GM12878 (cell line): ENCODE results near the gene PRSS27. TPM values are rescaled to one million over a fixed set of nuclear protein-coding genes. Genes with fewer than 3 reads are reported as not detected.

Source experiments
- ATF2 ChIP-seq: IDR thresholded peaks from 2 replicates; pipeline ENCODE4 v1.6.1; 2012; ENCODE audit warnings: low read length, inconsistent platforms
- BRCA1 ChIP-seq: IDR thresholded peaks from 2 replicates; pipeline ENCODE4 v1.6.1; 2011; ENCODE audit warnings: low read depth, low read length, improper control_type of control experiment
- EGR1 ChIP-seq, 2 experiments: IDR thresholded peaks; 1 replicate in 1 of 2; 2 replicates in 1 of 2; pipeline ENCODE4 v1.6.1; 2011 to 2012; ENCODE audit warnings: low read depth in 2 of 2, low read length in 2 of 2, borderline replicate concordance in 1 of 2, mild to moderate bottlenecking in 1 of 2, moderate library complexity in 1 of 2
- FOS ChIP-seq: IDR thresholded peaks from 3 replicates; pipeline ENCODE4 v1.6.1; 2011; ENCODE audit warnings: borderline replicate concordance; ENCODE audit not compliant: insufficient read length; ENCODE audit errors: extremely low read depth
- FOXK2 ChIP-seq: fragments of 450-650 bp; IDR thresholded peaks from 2 replicates; pipeline ENCODE4 v1.6.1; 2017; ENCODE audit warnings: mild to moderate bottlenecking, moderate library complexity
- GABPA ChIP-seq: IDR thresholded peaks from 2 replicates; pipeline ENCODE4 v1.6.1; 2014; ENCODE audit warnings: antibody characterized with exemption, low read depth, mild to moderate bottlenecking, inconsistent platforms
- HDAC2 ChIP-seq: fragments of 200-600 bp; sonication (generic); IDR thresholded peaks from 2 replicates; pipeline ENCODE4 v1.6.1; 2017
- HDAC6 ChIP-seq: fragments of 200-600 bp; sonication (generic); IDR thresholded peaks from one replicate; pipeline ENCODE4 v1.8.0; 2017; ENCODE audit warnings: antibody characterized with exemption; ENCODE audit not compliant: unreplicated experiment
- HSF1 ChIP-seq: fragments of 150-350 bp; IDR thresholded peaks from 2 replicates; pipeline ENCODE4 v1.6.1; 2014; ENCODE audit warnings: mild to moderate bottlenecking, low read depth, low read length
- IKZF2 ChIP-seq, 2 experiments: fragments of 450-650 bp; IDR thresholded peaks; 2 replicates each; pipeline ENCODE4 v1.6.1; 2017; ENCODE audit warnings: mild to moderate bottlenecking in 2 of 2, moderate library complexity in 2 of 2
- KLF5 ChIP-seq: fragments of 450-650 bp; IDR thresholded peaks from 2 replicates; pipeline ENCODE4 v1.6.1; 2014; ENCODE audit warnings: mild to moderate bottlenecking; ENCODE audit not compliant: partially characterized antibody
- LARP7 ChIP-seq: fragments of 450-650 bp; IDR thresholded peaks from 2 replicates; pipeline ENCODE4 v1.6.1; 2017; ENCODE audit warnings: mild to moderate bottlenecking
- MYC ChIP-seq: IDR thresholded peaks from 2 replicates; pipeline ENCODE4 v1.6.1; 2011; ENCODE audit warnings: mild to moderate bottlenecking, low read length, moderate library complexity, inconsistent platforms; ENCODE audit not compliant: insufficient read depth, insufficient replicate concordance, insufficient read length, severe bottlenecking
- PAX8 ChIP-seq: fragments of 450-650 bp; IDR thresholded peaks from 2 replicates; pipeline ENCODE4 v1.6.1; 2017; ENCODE audit warnings: mild to moderate bottlenecking, moderate library complexity
- PML ChIP-seq: IDR thresholded peaks from 2 replicates; pipeline ENCODE4 v1.6.1; 2012; ENCODE audit warnings: low read length, inconsistent platforms
- RBBP5 ChIP-seq: fragments of 200-600 bp; sonication (generic); conservative IDR thresholded peaks from 2 replicates; pipeline ENCODE4 v1.6.1; 2016
- SPI1 ChIP-seq: IDR thresholded peaks from 2 replicates; pipeline ENCODE4 v1.6.1; 2011; ENCODE audit warnings: low read depth, mild to moderate bottlenecking, low read length, moderate library complexity, borderline replicate concordance; ENCODE audit not compliant: insufficient read depth
- STAT1 ChIP-seq: fragments of 450-650 bp; conservative IDR thresholded peaks from 2 replicates; pipeline ENCODE4 v1.6.1; 2014; ENCODE audit warnings: antibody characterized with exemption, mild to moderate bottlenecking
- STAT3 ChIP-seq: IDR thresholded peaks from 2 replicates; pipeline ENCODE4 v1.6.1; 2011; ENCODE audit warnings: low read depth, low read length, improper control_type of control experiment
- SUPT20H ChIP-seq: IDR thresholded peaks from 2 replicates; pipeline ENCODE4 v1.6.1; 2011; ENCODE audit warnings: low read depth, mild to moderate bottlenecking, low read length, moderate library complexity, borderline replicate concordance; ENCODE audit not compliant: control insufficient read depth
- TAF1 ChIP-seq: IDR thresholded peaks from 2 replicates; pipeline ENCODE4 v1.6.1; 2011; ENCODE audit warnings: mild to moderate bottlenecking, low read depth, low read length, borderline replicate concordance
- YY1 ChIP-seq: IDR thresholded peaks from 2 replicates; pipeline ENCODE4 v1.6.1; 2011; ENCODE audit warnings: low read depth, mild to moderate bottlenecking, low read length
- ZNF622 ChIP-seq: fragments of 450-650 bp; IDR thresholded peaks from 2 replicates; pipeline ENCODE4 v1.6.1; 2017; ENCODE audit warnings: mild to moderate bottlenecking, inconsistent platforms
- ZZZ3 ChIP-seq: IDR thresholded peaks from 2 replicates; pipeline ENCODE4 v1.6.1; 2011; ENCODE audit warnings: low read depth; ENCODE audit not compliant: control insufficient read depth, insufficient read length
- polyA plus RNA-seq, 11 experiments: library from polyadenylated mRNA; depleted of rRNA in 4 of 11; unstranded in 6 of 11; stranded (reverse) in 5 of 11; fragments of >200 nt; fragmentation: Nextera tagmentation in 4 of 11; fragmentation: Illumina TruSeq in 1 of 11; extraction: Ambion mirVana in 4 of 11; extraction: Trizol in 1 of 11; gene quantifications; 1 replicate in 1 of 11; 2 replicates in 10 of 11; pipeline versions ENCODE4 v1.2.1 to v1.2.3, GENCODE V29; 2011 to 2016; ENCODE audit warnings: inconsistent platforms in 2 of 11, missing spikeins in 2 of 11, low read depth in 1 of 11
- total RNA-seq, 4 experiments: library from RNA; depleted of rRNA in 3 of 4; stranded (reverse); fragments of >200 nt in 3 of 4; fragmentation: Illumina TruSeq in 1 of 4; extraction: Trizol in 1 of 4; gene quantifications; 2 replicates each; pipeline versions ENCODE4 v1.2.1 to v1.2.3, GENCODE V29; 2013 to 2021
- TF ChIP-seq, protein P1 (sequence below): fragments of 450-650 bp; IDR thresholded peaks from 2 replicates; pipeline ENCODE4 v1.6.1; 2016; ENCODE audit warnings: mild to moderate bottlenecking, moderate library complexity, borderline replicate concordance

The PRSS27 gene
- total and polyA plus RNA-seq, 10 of the 15 experiments (the other 5 are each of a cell fraction or from before 2014, with no cell fraction given): 0.18 to 1.8 (median 0.51) TPM; not detected in 2

DNA sequence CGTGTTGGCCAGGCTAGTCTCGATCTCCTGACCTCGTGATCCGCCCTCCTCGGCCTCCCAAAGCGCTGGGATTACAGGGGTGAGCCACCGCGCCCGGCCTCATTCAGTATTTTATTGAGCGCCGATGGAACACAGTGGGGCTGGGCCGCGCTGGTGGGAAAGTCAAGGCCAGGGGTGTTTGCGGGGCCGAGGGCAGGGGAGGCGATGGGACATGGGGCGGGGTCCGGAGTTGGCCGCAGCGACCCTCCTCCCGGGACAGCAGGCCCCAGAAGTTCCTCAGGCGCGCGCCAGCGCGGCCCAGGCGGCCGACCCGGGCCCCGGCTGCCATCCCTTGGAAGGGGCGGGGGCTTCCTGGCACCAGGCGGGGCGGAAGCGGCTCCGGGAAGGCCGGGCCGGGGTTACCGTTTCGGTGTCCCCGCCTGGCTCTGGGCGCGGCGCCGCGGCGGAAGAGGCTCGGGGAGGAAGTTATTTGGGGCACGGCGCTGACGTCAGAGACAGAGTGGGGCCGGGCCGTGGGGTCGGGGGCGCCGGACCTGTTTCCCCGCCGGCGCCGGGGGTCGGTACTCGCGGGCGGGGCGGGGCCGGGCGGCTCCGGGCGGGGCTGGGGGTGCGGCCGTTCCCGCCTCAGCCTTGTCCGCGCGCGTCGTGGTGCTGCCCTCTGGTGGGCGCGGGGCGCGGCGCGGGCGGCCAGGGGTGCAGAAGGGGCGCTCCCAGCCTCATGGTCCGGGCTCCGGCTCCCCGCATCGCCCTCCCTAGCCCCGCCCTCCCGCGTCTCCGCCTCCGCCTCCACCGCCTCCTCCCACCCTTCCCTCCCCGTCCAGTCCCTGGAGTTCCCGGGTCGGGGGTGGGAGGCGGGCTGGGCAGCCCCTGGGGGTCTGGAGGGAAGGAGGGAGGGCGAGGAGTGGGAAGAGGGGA is 952 bp upstream of the PRSS27 start (continued):
- TF ChIP-seq IKZF2 (IDR thresholded peaks at IDR 0.05) (no peak), PAX8 (no peak), PML (no peak), STAT1 (no peak), MYC (no peak), ATF2 (no peak), YY1 (peak; percentile 80), FOS (no peak), EGR1 (IDR thresholded peaks at IDR 0.05; ENCODE audit: borderline replicate concordance in 1 of 2, low read depth in 2 of 2, low read length in 2 of 2) (peak; percentile 61 to 68), HDAC6 (no peak), ZZZ3 (no peak), RBBP5 (no peak), BRCA1 (no peak), FOXK2 (no peak), TAF1 (peak; percentile 65; the same call in 1 of the 2 replicates), HDAC2 (no peak), SPI1 (no peak), KLF5 (no peak), ZNF622 (no peak), HSF1 (no peak), STAT3 (no peak), GABPA (peak; percentile 95), SUPT20H (no peak), LARP7 (peak; percentile 53; the same call in 1 of the 2 replicates)
- TF ChIP-seq, protein P1, sequence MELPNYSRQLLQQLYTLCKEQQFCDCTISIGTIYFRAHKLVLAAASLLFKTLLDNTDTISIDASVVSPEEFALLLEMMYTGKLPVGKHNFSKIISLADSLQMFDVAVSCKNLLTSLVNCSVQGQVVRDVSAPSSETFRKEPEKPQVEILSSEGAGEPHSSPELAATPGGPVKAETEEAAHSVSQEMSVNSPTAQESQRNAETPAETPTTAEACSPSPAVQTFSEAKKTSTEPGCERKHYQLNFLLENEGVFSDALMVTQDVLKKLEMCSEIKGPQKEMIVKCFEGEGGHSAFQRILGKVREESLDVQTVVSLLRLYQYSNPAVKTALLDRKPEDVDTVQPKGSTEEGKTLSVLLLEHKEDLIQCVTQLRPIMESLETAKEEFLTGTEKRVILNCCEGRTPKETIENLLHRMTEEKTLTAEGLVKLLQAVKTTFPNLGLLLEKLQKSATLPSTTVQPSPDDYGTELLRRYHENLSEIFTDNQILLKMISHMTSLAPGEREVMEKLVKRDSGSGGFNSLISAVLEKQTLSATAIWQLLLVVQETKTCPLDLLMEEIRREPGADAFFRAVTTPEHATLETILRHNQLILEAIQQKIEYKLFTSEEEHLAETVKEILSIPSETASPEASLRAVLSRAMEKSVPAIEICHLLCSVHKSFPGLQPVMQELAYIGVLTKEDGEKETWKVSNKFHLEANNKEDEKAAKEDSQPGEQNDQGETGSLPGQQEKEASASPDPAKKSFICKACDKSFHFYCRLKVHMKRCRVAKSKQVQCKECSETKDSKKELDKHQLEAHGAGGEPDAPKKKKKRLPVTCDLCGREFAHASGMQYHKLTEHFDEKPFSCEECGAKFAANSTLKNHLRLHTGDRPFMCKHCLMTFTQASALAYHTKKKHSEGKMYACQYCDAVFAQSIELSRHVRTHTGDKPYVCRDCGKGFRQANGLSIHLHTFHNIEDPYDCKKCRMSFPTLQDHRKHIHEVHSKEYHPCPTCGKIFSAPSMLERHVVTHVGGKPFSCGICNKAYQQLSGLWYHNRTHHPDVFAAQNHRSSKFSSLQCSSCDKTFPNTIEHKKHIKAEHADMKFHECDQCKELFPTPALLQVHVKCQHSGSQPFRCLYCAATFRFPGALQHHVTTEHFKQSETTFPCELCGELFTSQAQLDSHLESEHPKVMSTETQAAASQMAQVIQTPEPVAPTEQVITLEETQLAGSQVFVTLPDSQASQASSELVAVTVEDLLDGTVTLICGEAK: peak; percentile 88
